ENCODE measurements around the gene RNU7-1. TPM values are rescaled to one million over a fixed set of nuclear protein-coding genes. Genes with fewer than 3 reads are reported as not detected.

Gene RNU7-1
- total RNA-seq, 3 donors from 2014 or later = not detected

GRCh38 chr12:6980075-6980474 is 36.5 kb downstream of the RNU7-1 start:
- Histone ChIP-seq H3K27me3 (no peaks in the 10 kb centered on the region), H3K36me3 (peaks cover 4% of the 10 kb centered on the region), H3K9me3 (no peaks in the 10 kb centered on the region), H3K4me3 (no peak overlapping the region), H3K27ac (no peak overlapping the region), H3K4me1 (no peaks in the 10 kb centered on the region)
- intact Hi-C loops (cut with DNase I; ENCODE audit: low total_unique reads) = no loop called here
- no peak for TF ChIP-seq POLR2A (IDR thresholded peaks at IDR 0.05)
- no peak for TF ChIP-seq POLR2AphosphoS5 (IDR thresholded peaks at IDR 0.05)
- no peak for TF ChIP-seq CTCF (IDR thresholded peaks at IDR 0.05)
- DNase-seq (ENCODE audit: low spot score in 2 of 2) = no peak

GRCh38 chr12:6980740-6981139 is 37.1 kb downstream of the RNU7-1 start:
- H3K4me3 ChIP-seq = no peak overlapping the region
- peaks cover 4% of the 10 kb centered on the region for H3K36me3 ChIP-seq
- H3K4me1 ChIP-seq = no peaks in the 10 kb centered on the region
- intact Hi-C loops (cut with DNase I; ENCODE audit: low total_unique reads) = no loop called here
- no peak overlapping the region for H3K27ac ChIP-seq
- DNase-seq (ENCODE audit: low spot score in 2 of 2) = no peak
- TF ChIP-seq CTCF (IDR thresholded peaks at IDR 0.05) (no peak), POLR2AphosphoS5 (IDR thresholded peaks at IDR 0.05) (no peak)
- no peaks in the 10 kb centered on the region for H3K9me3 ChIP-seq
- H3K27me3 ChIP-seq = no peaks in the 10 kb centered on the region

GRCh38 chr12:6981152-6982052 is 37.8 kb downstream of the RNU7-1 start:
- no peak overlapping the region for H3K27ac ChIP-seq
- H3K36me3 ChIP-seq = peaks cover 4% of the 10 kb centered on the region
- TF ChIP-seq POLR2A (IDR thresholded peaks at IDR 0.05) (no peak), CTCF (IDR thresholded peaks at IDR 0.05) (no peak), POLR2AphosphoS5 (IDR thresholded peaks at IDR 0.05) (no peak)
- no peaks in the 10 kb centered on the region for H3K27me3 ChIP-seq
- H3K4me3 ChIP-seq = no peak overlapping the region
- H3K4me1 ChIP-seq = no peaks in the 10 kb centered on the region
- intact Hi-C loops (cut with DNase I; ENCODE audit: low total_unique reads) = no loop called here
- no peak for DNase-seq (ENCODE audit: low spot score in 2 of 2)
- H3K9me3 ChIP-seq = no peaks in the 10 kb centered on the region

GRCh38 chr12:6982532-6982931 is 38.9 kb downstream of the RNU7-1 start:
- intact Hi-C loops (cut with DNase I; ENCODE audit: low total_unique reads) = no loop called here
- Histone ChIP-seq H3K9me3 (no peaks in the 10 kb centered on the region), H3K4me1 (no peaks in the 10 kb centered on the region), H3K27me3 (no peaks in the 10 kb centered on the region), H3K27ac (no peak overlapping the region), H3K36me3 (peaks cover 4% of the 10 kb centered on the region), H3K4me3 (no peak overlapping the region)
- TF ChIP-seq POLR2A (IDR thresholded peaks at IDR 0.05) = no peak
- no peak for TF ChIP-seq CTCF (IDR thresholded peaks at IDR 0.05)
- TF ChIP-seq POLR2AphosphoS5 (IDR thresholded peaks at IDR 0.05) = no peak
- DNase-seq (ENCODE audit: low spot score in 2 of 2) = no peak

- Histone ChIP-seq H3K4me3 (no peak overlapping the region), H3K36me3 (no peaks in the 10 kb centered on the region), H3K9me3 (no peaks in the 10 kb centered on the region), H3K27ac (peak overlapping the region; percentile 88 to 94), H3K27me3 (no peaks in the 10 kb centered on the region), H3K4me1 (no peaks in the 10 kb centered on the region)
- DNase-seq (ENCODE audit: low spot score in 2 of 2) = peak; percentile 82 to 83
- intact Hi-C loops (cut with DNase I; ENCODE audit: low total_unique reads) = no loop called here
- TF ChIP-seq POLR2AphosphoS5 (IDR thresholded peaks at IDR 0.05) (peak in 2 of 3 donors; percentile 18 to 23), POLR2A (IDR thresholded peaks at IDR 0.05) (no peak), CTCF (IDR thresholded peaks at IDR 0.05) (no peak)
These were observed 44.4 kb downstream of the RNU7-1 start for GRCh38 chr12:6987956-6988553.

Data from breast epithelium (tissue), 4 donors.